SK-N-SH treated with all-trans-retinoic acid at 6 μM for 48 hours (cell line): Measurements from ENCODE around the gene LRRC26.

ENCODE experiments used
- CSDC2 ChIP-seq: fragments of 250-450 bp; sonication (Bioruptor Pico); IDR thresholded peaks from 2 replicates; pipeline ENCODE4 v1.5.0; 2020; ENCODE audit warnings: mild to moderate bottlenecking, moderate library complexity
- RARB ChIP-seq: fragments of 250-450 bp; sonication (Bioruptor Pico); IDR thresholded peaks from 2 replicates; pipeline ENCODE4 v1.8.0; 2021; ENCODE audit warnings: mild to moderate bottlenecking, moderate library complexity
- SNAI2 ChIP-seq: fragments of 250-450 bp; sonication (Bioruptor Pico); IDR thresholded peaks from 2 replicates; pipeline ENCODE4 v1.5.0; 2020; ENCODE audit warnings: mild to moderate bottlenecking, moderate library complexity

- TF ChIP-seq RARB (no peak), CSDC2 (CRISPR knock-in tag) (no peak), SNAI2 (no peak)
Observed at GRCh38 chr9:137140151-137141012, 29.5 kb downstream of the LRRC26 start.
